Endothelial cell of umbilical vein (primary cell): ENCODE data around the gene CEP192. TPM values are rescaled to one million over a fixed set of nuclear protein-coding genes. Genes with fewer than 3 reads are reported as not detected.

Experiments used
- BruUV-seq: library from RNA; stranded (reverse); fragments of 400-500 nt; replicated peaks from 2 replicates; lab custom pipeline; 2021; lab: Mats Ljungman, UMichigan
- CTCF ChIA-PET: fragments of 300-600, 350-600 bp; sonication (Branson Sonifier 250); formaldehyde crosslinking; loops from one replicate; lab custom pipeline; 2021; ENCODE audit warnings: antibody characterized with exemption, inconsistent platforms; lab: Charles Lee
- POLR2A ChIA-PET: fragments of 300-600, 350-600 bp; sonication (Branson Sonifier 250); formaldehyde crosslinking; loops from one replicate; lab custom pipeline; 2021; ENCODE audit warnings: antibody characterized with exemption, inconsistent platforms; lab: Charles Lee
- DNase-seq: peaks from one replicate; pipeline ENCODE4 v3.0.0-alpha.2; 2011; ENCODE audit warnings: low read depth, low spot score
- FAIRE-seq: peaks from 2 replicates; lab custom pipeline; 2011; peaks lifted over from hg19 to GRCh38; lab: Jason Lieb, UNC
- H2AFZ ChIP-seq: 2 replicates; pipeline ENCODE4 v1.6.0; 2012; ENCODE audit warnings: low read depth, low read length, control low read depth, inconsistent platforms
- H3K27ac ChIP-seq: 2 replicates; pipeline ENCODE4 v1.5.1; 2011; ENCODE audit warnings: low read depth, mild to moderate bottlenecking, control low read depth, low read length, moderate library complexity; ENCODE audit not compliant: insufficient read depth
- H3K27me3 ChIP-seq, 2 experiments: 2 replicates each; pipeline versions ENCODE4 v1.6.0 to v1.6.1; 2011; ENCODE audit warnings: low read length in 2 of 2, mixed read lengths in 1 of 2; ENCODE audit not compliant: control insufficient read depth in 2 of 2, insufficient read depth in 2 of 2
- H3K36me3 ChIP-seq, 2 experiments: 2 replicates in 1 of 2; 3 replicates in 1 of 2; pipeline ENCODE4 v1.5.1; 2011; ENCODE audit warnings: low read length in 2 of 2, mild to moderate bottlenecking in 1 of 2, moderate library complexity in 1 of 2; ENCODE audit not compliant: control insufficient read depth in 2 of 2, insufficient read depth in 2 of 2; ENCODE audit errors: extremely low read depth in 1 of 2
- H3K4me1 ChIP-seq: 3 replicates; pipeline ENCODE4 v1.5.1; 2011; ENCODE audit warnings: mild to moderate bottlenecking, low read length; ENCODE audit not compliant: control insufficient read depth, insufficient read depth; ENCODE audit errors: extremely low read depth
- H3K4me2 ChIP-seq: 2 replicates; pipeline ENCODE4 v1.6.1; 2011; ENCODE audit warnings: low read length, control low read depth, mixed read lengths; ENCODE audit not compliant: insufficient read depth
- H3K4me3 ChIP-seq, 3 experiments: fragments of 200-600 bp in 1 of 3; sonication (generic), shearing (Covaris generic) in 1 of 3; replicated peaks in 1 of 3; 2 replicates each; pipeline ENCODE4 v1.5.1; 2011 to 2016; ENCODE audit warnings: control low read depth in 3 of 3, low read length in 3 of 3, mild to moderate bottlenecking in 2 of 3, inconsistent platforms in 1 of 3, low read depth in 1 of 3, moderate library complexity in 1 of 3; ENCODE audit not compliant: insufficient read depth in 1 of 3
- H3K79me2 ChIP-seq: 2 replicates; pipeline ENCODE4 v1.6.0; 2012; ENCODE audit warnings: low read length, inconsistent platforms; ENCODE audit not compliant: control insufficient read depth, insufficient read depth
- H3K9ac ChIP-seq: replicated peaks from 2 replicates; pipeline ENCODE3; 2011; ENCODE audit warnings: low read length, control low read depth; ENCODE audit not compliant: insufficient read depth; ENCODE audit errors: extremely low read depth
- H3K9me1 ChIP-seq: replicated peaks from 3 replicates; pipeline ENCODE4 v1.6.0; 2011; ENCODE audit warnings: mild to moderate bottlenecking, low read length; ENCODE audit not compliant: control insufficient read depth, insufficient read depth; ENCODE audit errors: extremely low read depth
- H3K9me3 ChIP-seq: replicated peaks from 2 replicates; pipeline ENCODE4 v1.5.1; 2012; ENCODE audit warnings: low read length, inconsistent platforms; ENCODE audit not compliant: control insufficient read depth, insufficient read depth
- H4K20me1 ChIP-seq: replicated peaks from 2 replicates; pipeline ENCODE3; 2011; ENCODE audit warnings: mild to moderate bottlenecking, low read length; ENCODE audit not compliant: control insufficient read depth, insufficient read depth; ENCODE audit errors: extremely low read depth
- CTCF ChIP-seq, 2 donors: IDR thresholded peaks; 1 replicate in 1 of 2; 2 replicates in 1 of 2; pipeline ENCODE4 v1.5.1; 2011; ENCODE audit warnings: low read length in 2 of 2, mild to moderate bottlenecking in 2 of 2, moderate library complexity in 2 of 2, control low read depth in 1 of 2, inconsistent platforms in 1 of 2, low read depth in 1 of 2; ENCODE audit not compliant: insufficient read depth in 1 of 2; ENCODE audit errors: extremely low read depth in 1 of 2
- EZH2 ChIP-seq: IDR thresholded peaks from 2 replicates; pipeline ENCODE4 v1.6.1; 2012; ENCODE audit warnings: borderline replicate concordance, low read depth, mild to moderate bottlenecking, moderate library complexity, low read length, inconsistent platforms; ENCODE audit not compliant: severe bottlenecking
- FOS ChIP-seq: IDR thresholded peaks from 2 replicates; pipeline ENCODE4 v1.6.1; 2011; ENCODE audit warnings: mild to moderate bottlenecking, low read length, moderate library complexity, borderline replicate concordance; ENCODE audit not compliant: insufficient read depth
- GATA2 ChIP-seq: IDR thresholded peaks from 2 replicates; pipeline ENCODE4 v1.7.0; 2011; ENCODE audit warnings: low read depth, mild to moderate bottlenecking, moderate library complexity, mixed read lengths, low read length; ENCODE audit not compliant: insufficient read length, insufficient read depth
- JUN ChIP-seq: IDR thresholded peaks from 2 replicates; pipeline ENCODE4 v1.6.1; 2011; ENCODE audit warnings: borderline replicate concordance, low read depth; ENCODE audit not compliant: insufficient read length, insufficient read depth
- MAX ChIP-seq: IDR thresholded peaks from 2 replicates; pipeline ENCODE4 v1.6.1; 2011; ENCODE audit not compliant: insufficient read depth, insufficient read length
- MYC ChIP-seq: IDR thresholded peaks from one replicate; pipeline ENCODE4 v1.6.1; 2011; ENCODE audit warnings: mild to moderate bottlenecking, low read depth, low read length
- POLR2A ChIP-seq: IDR thresholded peaks from 2 replicates; pipeline ENCODE4 v1.6.1; 2012; ENCODE audit warnings: low read depth, mild to moderate bottlenecking, control low read depth, low read length
- POLR2AphosphoS5 ChIP-seq: IDR thresholded peaks from 2 replicates; pipeline ENCODE4 v1.6.1; 2012; ENCODE audit warnings: low read depth, mild to moderate bottlenecking, control low read depth, low read length, moderate library complexity; ENCODE audit not compliant: insufficient read depth
- dilution Hi-C: fragments of 300-500 bp; cut with MboI; formaldehyde crosslinking; loops from one replicate; pipeline ENCODE4 v1.15.0; 2019; ENCODE audit warnings: low sequenced_read_pairs; ENCODE audit not compliant: extremely low pct_ligation_motif_present
- intact Hi-C: fragments of 100-400 bp; cut with micrococcal nuclease; formaldehyde crosslinking; loops from one replicate; pipeline ENCODE4 v1.10.0; 2022
- polyA plus RNA-seq, 4 experiments: library from polyadenylated mRNA; depleted of rRNA in 3 of 4; stranded (reverse) in 3 of 4; unstranded in 1 of 4; fragments of >200 nt; gene quantifications; 2 replicates each; pipeline versions ENCODE4 v1.2.1 to v1.2.3, GENCODE V29; 2011 to 2012; ENCODE audit warnings: missing spikeins in 1 of 4
- total RNA-seq: library from RNA; stranded (reverse); gene quantifications from 2 replicates; pipeline ENCODE4 v1.2.3, GENCODE V29; 2021

CEP192 gene
- total and polyA plus RNA-seq, 2 donors (not counting 3 experiments of a cell fraction or from before 2014, with no cell fraction given): 14.5 to 22.9 TPM

GRCh38 chr18:13136056-13136903, 145.1 kb downstream of the CEP192 start:
- no peak for TF ChIP-seq POLR2A
- no peak for TF ChIP-seq GATA2
- no peak for TF ChIP-seq POLR2AphosphoS5
- no peak for TF ChIP-seq JUN
- TF ChIP-seq CTCF (IDR thresholded peaks at IDR 0.05; ENCODE audit: extremely low read depth in 1 of 2, insufficient read depth in 1 of 2, low read depth in 1 of 2, low read length in 2 of 2): no peak
- no peak for TF ChIP-seq MAX
- no peak for TF ChIP-seq EZH2
- no peak for TF ChIP-seq MYC
- TF ChIP-seq FOS: no peak
- DNase-seq (peak; percentile 13), FAIRE-seq (no peak)
- H2AFZ ChIP-seq: peak overlapping the region; percentile 54
- H3K27ac ChIP-seq: no peak overlapping the region
- H3K79me2 ChIP-seq: no peaks in the 10 kb centered on the region
- CTCF ChIA-PET: interaction anchor here (1.4 kb wide), 1 partner anchor 23 kb away, joined by 4 read pairs; no protein-coding TSS in a partner anchor
- intact Hi-C loops (no loop called here), dilution Hi-C loops (no loop called here)
- no peaks in the 10 kb centered on the region for H3K36me3 ChIP-seq
- H3K4me2 ChIP-seq: peak overlapping the region; percentile 78
- no peaks in the 10 kb centered on the region for H4K20me1 ChIP-seq
- no peaks in the 10 kb centered on the region for H3K9me1 ChIP-seq
- POLR2A ChIA-PET: no interaction called here
- BruUV-seq: no TSS peak
- no peaks in the 10 kb centered on the region for H3K9me3 ChIP-seq
- peaks cover 12% of the 10 kb centered on the region for H3K4me1 ChIP-seq
- peaks cover 8 to 25% of the 10 kb centered on the region in 2 experiments for H3K27me3 ChIP-seq
- peak overlapping the region; percentile 35 to 56 (median 50) for H3K4me3 ChIP-seq
- peak overlapping the region; percentile 9 for H3K9ac ChIP-seq
